ENCODE results near the gene MEIOB. TPM values are rescaled to one million over a fixed set of nuclear protein-coding genes. Genes with fewer than 3 reads are reported as not detected.
"Not testable (repeated sequence)": the region's sequence is repeated elsewhere in the genome, so short reads cannot be mapped to it uniquely, and the experiment has no call there.

MEIOB gene
- total RNA-seq, 1 experiment from 2014 or later: not detected

DNA sequence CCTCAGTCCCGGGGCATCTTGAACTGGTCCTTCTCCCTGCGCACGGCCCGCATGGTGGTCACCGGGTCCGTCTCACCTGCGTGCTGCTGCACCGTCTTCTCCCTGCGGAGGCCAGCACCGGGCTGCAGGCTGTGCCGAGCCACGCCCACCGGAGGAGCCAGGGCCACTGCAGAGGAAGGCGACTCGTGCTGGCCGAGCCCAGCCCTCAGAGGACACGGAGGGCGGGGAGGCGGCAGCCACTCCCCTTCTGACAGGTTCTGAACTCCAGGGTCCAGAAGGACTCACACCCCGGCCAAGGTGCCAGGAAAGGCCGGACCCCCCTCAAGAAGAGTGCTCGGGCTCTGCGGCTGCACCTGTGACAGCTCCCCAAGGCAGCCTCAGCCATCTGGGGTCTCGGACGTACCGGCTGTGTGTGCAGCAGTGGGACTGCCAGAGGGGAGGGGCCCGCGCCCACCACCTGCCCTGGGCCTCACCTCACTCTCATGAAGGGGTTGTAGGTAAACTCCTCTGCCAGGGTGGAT, 62.6 kb downstream of the MEIOB start:
- no peaks in the 10 kb centered on the region for H3K4me1 Mint-ChIP-seq (ENCODE audit: low read depth, unreplicated experiment)
- H3K27ac Mint-ChIP-seq (ENCODE audit: unreplicated experiment): no peak overlapping the region
- no peak overlapping the region for H3K4me3 Mint-ChIP-seq (ENCODE audit: low read depth, unreplicated experiment)
- DNase-seq: no peak
- TF ChIP-seq, protein P1, sequence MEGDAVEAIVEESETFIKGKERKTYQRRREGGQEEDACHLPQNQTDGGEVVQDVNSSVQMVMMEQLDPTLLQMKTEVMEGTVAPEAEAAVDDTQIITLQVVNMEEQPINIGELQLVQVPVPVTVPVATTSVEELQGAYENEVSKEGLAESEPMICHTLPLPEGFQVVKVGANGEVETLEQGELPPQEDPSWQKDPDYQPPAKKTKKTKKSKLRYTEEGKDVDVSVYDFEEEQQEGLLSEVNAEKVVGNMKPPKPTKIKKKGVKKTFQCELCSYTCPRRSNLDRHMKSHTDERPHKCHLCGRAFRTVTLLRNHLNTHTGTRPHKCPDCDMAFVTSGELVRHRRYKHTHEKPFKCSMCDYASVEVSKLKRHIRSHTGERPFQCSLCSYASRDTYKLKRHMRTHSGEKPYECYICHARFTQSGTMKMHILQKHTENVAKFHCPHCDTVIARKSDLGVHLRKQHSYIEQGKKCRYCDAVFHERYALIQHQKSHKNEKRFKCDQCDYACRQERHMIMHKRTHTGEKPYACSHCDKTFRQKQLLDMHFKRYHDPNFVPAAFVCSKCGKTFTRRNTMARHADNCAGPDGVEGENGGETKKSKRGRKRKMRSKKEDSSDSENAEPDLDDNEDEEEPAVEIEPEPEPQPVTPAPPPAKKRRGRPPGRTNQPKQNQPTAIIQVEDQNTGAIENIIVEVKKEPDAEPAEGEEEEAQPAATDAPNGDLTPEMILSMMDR (IDR thresholded peaks at IDR 0.05; ENCODE audit: unreplicated experiment): no peak
- no TSS peak for BruUV-seq (replicated peaks)
- intact Hi-C loops (cut with micrococcal nuclease; ENCODE audit: unreplicated experiment): no loop called here
- CTCF ChIA-PET: no interaction called here
- H3K27me3 Mint-ChIP-seq (ENCODE audit: unreplicated experiment): no peaks in the 10 kb centered on the region
- H3K36me3 Mint-ChIP-seq (ENCODE audit: insufficient read depth, unreplicated experiment): peaks cover 33% of the 10 kb centered on the region
- H3K9me3 Mint-ChIP-seq (ENCODE audit: low read depth, unreplicated experiment): no peaks in the 10 kb centered on the region

DNA sequence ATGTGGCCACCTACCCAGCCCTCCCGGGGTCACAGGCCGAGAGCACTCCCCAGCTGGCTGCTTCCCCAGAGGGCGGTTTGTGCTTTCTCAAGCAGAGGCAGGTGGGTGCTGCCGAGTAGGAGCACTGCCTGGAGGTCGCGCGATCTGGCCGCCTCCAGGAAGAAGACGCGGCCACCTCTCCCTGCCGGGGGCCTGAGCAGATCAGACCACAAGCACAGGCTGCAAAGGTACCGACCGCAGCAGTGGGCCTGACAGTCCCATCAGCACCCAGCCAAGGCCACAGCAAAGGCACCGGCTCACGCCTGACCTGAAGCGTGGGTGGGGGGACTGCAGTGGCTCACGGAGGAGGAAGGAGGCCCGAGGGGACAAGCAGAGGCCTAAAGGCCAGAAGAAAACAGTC, 63.3 kb downstream of the MEIOB start:
- CTCF ChIA-PET: no interaction called here
- H3K27ac Mint-ChIP-seq (ENCODE audit: unreplicated experiment): no peak overlapping the region
- BruUV-seq (replicated peaks): no TSS peak
- intact Hi-C loops (cut with micrococcal nuclease; ENCODE audit: unreplicated experiment): no loop called here
- peaks cover 32% of the 10 kb centered on the region for H3K36me3 Mint-ChIP-seq (ENCODE audit: insufficient read depth, unreplicated experiment)
- H3K27me3 Mint-ChIP-seq (ENCODE audit: unreplicated experiment): no peaks in the 10 kb centered on the region
- H3K9me3 Mint-ChIP-seq (ENCODE audit: low read depth, unreplicated experiment): no peaks in the 10 kb centered on the region
- no peaks in the 10 kb centered on the region for H3K4me1 Mint-ChIP-seq (ENCODE audit: low read depth, unreplicated experiment)
- TF ChIP-seq, protein P1 (IDR thresholded peaks at IDR 0.05; ENCODE audit: unreplicated experiment): no peak
- H3K4me3 Mint-ChIP-seq (ENCODE audit: low read depth, unreplicated experiment): no peak overlapping the region
- DNase-seq: no peak

DNA sequence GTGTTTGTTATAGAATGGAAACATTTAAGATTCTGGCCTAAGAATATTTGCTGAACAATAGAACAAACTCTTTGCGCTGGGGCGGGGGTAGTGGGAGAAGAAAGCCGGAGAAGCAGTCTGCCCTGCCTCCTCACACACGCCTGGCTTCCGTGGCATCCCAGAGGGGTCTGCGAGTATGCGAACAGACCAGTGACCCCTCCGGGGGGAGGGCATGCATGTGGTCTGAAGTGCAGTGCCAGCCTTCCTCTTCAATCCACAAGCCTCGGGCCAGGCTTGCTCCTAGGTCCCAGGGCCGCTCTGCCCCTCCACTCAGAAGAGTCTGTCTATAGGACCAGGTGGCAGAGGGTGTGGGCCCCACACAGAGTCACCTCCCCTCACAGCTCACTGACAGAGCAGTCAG, 64.3 kb downstream of the MEIOB start:
- no peaks in the 10 kb centered on the region for H3K4me1 Mint-ChIP-seq (ENCODE audit: low read depth, unreplicated experiment)
- BruUV-seq (replicated peaks): no TSS peak
- no peak overlapping the region for H3K27ac Mint-ChIP-seq (ENCODE audit: unreplicated experiment)
- no peaks in the 10 kb centered on the region for H3K9me3 Mint-ChIP-seq (ENCODE audit: low read depth, unreplicated experiment)
- DNase-seq: no peak
- peaks cover 25% of the 10 kb centered on the region for H3K36me3 Mint-ChIP-seq (ENCODE audit: insufficient read depth, unreplicated experiment)
- intact Hi-C loops (cut with micrococcal nuclease; ENCODE audit: unreplicated experiment): no loop called here
- no peaks in the 10 kb centered on the region for H3K27me3 Mint-ChIP-seq (ENCODE audit: unreplicated experiment)
- no peak overlapping the region for H3K4me3 Mint-ChIP-seq (ENCODE audit: low read depth, unreplicated experiment)
- TF ChIP-seq, protein P1 (IDR thresholded peaks at IDR 0.05; ENCODE audit: unreplicated experiment): no peak
- CTCF ChIA-PET: no interaction called here

DNA sequence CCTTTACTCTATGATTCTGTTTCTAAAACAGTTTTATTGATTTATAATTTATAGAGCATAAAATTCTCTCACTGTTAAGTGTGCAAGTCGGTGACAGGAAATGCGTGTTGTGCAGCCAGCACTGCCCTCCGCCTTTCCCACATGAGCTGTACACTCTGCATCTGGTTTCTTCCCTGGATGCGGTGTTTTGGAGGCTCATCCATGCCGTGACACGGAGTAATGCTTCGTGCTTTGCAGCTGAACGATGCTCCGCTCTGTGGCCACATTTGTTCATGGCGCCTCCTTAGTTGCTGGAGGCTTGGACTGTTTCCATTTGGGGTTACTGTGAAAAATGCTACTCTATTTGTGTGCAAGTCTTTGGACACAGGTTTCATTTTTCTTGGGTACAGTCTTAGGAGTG, 71.3 kb downstream of the MEIOB start:
- CTCF ChIA-PET: no interaction called here
- Mint-ChIP-seq H3K9me3 (ENCODE audit: low read depth, unreplicated experiment) (peaks cover 7% of the 10 kb centered on the region), H3K27me3 (ENCODE audit: unreplicated experiment) (no peaks in the 10 kb centered on the region), H3K4me3 (ENCODE audit: low read depth, unreplicated experiment) (no peak overlapping the region), H3K4me1 (ENCODE audit: low read depth, unreplicated experiment) (no peaks in the 10 kb centered on the region), H3K27ac (ENCODE audit: unreplicated experiment) (no peak overlapping the region), H3K36me3 (ENCODE audit: insufficient read depth, unreplicated experiment) (peaks cover 11% of the 10 kb centered on the region)
- TF ChIP-seq, protein P1 (IDR thresholded peaks at IDR 0.05; ENCODE audit: unreplicated experiment): no peak
- intact Hi-C loops (cut with micrococcal nuclease; ENCODE audit: unreplicated experiment): no loop called here
- BruUV-seq (replicated peaks): no TSS peak
- DNase-seq: no peak

DNA sequence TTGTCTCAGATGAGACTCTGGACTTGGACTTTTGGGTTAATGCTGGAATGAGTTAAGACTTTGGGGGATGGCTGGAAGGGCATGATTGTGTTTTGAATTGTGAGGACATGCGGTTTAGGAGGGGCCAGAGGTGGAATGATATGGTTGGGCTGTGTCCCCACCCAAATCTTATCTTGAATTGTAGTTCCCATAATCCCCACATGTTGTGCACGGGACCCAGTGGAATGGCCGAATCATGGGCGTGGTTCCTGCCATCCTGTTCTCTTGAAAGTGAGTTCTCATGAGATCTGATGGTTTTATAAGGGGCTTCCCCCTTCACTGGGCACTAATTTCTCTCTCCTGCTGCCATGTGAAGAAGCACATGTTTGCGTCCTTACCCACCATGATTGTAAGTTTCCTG, 72.7 kb downstream of the MEIOB start:
- intact Hi-C loops (cut with micrococcal nuclease; ENCODE audit: unreplicated experiment); BruUV-seq (replicated peaks): not testable (repeated sequence)

More for the DNA sequence above, 72.7 kb downstream of the MEIOB start:
- H3K27ac Mint-ChIP-seq (ENCODE audit: unreplicated experiment); CTCF ChIA-PET; H3K4me1 Mint-ChIP-seq (ENCODE audit: low read depth, unreplicated experiment); H3K9me3 Mint-ChIP-seq (ENCODE audit: low read depth, unreplicated experiment); H3K27me3 Mint-ChIP-seq (ENCODE audit: unreplicated experiment); DNase-seq; H3K4me3 Mint-ChIP-seq (ENCODE audit: low read depth, unreplicated experiment): not testable (repeated sequence)
- H3K36me3 Mint-ChIP-seq (ENCODE audit: insufficient read depth, unreplicated experiment): peaks cover 10% of the 10 kb centered on the region

All from Calu3 (cell line).